NCI-H1436 (cell line): ENCODE data around the gene CCR5AS.
A peak's percentile ranks its signal among the peaks of the same experiment; 100 is the strongest.
"Not testable (repeated sequence)": the region's sequence is repeated elsewhere in the genome, so short reads cannot be mapped to it uniquely, and the experiment has no call there.

Experiments used
- DNase-seq: peaks from one replicate; lab custom pipeline; 2025; lab: John Stamatoyannopoulos, UW

CCR5AS gene

DNA sequence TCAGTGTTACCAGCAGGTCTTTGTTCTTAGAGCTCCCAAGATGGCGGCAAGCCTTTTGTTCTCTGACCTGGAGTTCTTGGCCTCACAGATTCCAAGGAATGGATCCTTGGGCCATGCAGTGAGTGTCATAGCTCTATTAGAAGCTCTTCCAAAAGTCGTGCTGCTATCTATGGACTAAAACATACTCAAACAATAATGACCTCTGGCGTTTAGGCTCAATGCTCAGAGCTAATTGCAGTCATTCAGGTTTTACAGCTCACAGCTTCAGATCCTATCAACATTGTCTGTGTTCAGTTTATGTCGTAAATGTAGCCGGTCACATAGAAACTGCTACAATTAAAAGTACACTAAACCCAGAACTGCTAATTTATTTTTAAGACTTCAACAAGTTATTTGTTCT lies 22.4 kb upstream of the CCR5AS start:
- no peak for DNase-seq

DNA sequence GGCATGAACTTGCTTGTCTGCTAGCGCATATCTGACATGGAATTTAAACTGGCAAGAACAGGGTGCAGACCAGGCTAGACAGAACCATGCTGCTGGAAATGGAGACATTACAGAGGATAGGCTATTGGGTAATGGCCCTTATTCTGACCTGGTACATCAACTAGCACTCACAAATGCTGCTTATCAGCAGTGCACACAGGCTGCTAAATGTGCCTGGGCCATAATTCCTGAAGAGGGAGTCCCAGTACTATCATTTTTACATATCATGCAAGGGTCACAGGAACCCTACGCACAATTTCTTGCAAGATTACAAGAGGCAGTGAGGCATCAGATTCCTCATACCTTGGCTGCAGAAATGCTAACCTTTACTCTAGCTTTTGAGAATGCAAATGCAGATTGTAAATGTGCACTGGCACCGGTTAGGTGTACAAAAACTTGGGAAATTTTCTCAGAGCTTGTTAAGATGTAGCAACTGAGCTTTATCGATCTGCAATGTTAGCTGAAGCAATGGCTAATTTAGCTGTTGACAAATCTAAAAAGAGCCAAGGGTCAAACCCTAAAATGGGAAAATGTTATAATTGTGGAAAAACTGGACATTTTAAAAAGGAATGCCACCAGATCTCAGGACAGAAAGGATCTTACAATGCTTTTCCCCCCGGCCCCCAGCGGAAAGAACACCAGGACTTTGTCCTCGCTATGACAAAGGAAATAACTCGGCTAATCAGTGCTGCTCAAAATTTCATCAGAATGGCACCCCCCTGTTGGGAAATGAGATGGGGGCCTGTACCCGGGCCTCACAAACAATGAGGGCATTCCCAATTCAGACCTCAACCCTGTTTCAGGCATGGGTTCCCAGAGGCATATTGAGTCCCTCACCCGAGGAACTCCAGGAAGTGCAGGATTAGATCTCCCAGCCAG lies 21.3 kb upstream of the CCR5AS start:
- no peak for DNase-seq

DNA sequence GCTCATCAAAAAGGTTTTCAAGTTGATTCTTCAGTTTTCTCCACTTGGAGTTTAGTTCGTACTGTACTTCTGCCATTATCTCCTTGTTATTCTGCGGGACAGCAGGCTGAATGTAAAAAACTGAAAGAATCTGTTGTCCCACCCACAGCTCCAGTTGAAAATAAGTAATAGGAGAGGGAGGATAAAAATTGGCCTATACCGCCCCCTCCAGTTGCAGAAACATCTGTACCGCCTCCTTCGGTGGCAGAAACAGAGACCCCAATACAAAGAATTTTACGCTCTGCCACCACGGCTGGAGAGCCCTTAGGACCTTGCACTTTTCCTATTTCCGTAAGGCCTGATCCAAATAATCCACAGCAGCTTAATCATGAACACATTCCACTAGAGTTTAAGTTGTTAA lies 20.5 kb upstream of the CCR5AS start:
- DNase-seq = not testable (repeated sequence)

DNA sequence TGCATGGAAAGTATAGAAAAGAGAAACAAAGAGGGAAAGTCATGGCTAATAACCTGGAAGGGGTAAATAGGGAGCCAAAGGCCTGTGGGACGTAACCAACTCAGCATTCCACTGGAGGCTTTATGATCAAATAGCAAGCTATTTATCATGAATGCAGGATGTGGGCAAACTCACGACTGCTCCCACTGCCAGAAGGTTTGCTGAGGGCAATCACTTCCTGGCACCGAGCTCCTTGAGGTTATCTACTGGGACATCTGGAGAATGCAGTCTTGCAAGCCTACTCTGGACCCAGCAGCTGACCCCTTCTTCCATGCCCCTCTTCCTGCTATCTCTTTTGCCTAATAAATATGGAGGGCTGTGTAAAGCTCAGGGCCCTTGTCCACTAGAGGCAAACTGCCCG lies 19.6 kb upstream of the CCR5AS start:
- not testable (repeated sequence) for DNase-seq

DNA sequence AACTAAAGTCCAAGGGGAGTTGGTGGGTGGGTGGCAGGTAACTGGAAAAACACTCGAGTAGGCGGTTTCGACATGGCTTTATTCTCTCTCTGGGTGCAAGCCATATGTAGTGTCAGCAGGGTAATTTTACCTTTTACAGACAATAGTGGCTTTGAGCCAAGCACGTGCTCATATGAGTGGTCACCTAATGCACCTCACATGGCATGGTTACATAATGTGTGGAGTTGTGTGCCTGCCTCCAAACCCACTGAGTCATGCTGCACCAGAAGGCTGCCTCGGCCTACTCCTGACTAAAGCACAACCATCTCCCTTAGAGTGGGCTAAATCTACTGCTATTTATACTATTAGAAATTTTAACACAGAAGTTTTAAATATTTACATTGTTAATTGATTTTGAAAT lies 16.7 kb upstream of the CCR5AS start:
- peak; percentile 7 for DNase-seq

DNA sequence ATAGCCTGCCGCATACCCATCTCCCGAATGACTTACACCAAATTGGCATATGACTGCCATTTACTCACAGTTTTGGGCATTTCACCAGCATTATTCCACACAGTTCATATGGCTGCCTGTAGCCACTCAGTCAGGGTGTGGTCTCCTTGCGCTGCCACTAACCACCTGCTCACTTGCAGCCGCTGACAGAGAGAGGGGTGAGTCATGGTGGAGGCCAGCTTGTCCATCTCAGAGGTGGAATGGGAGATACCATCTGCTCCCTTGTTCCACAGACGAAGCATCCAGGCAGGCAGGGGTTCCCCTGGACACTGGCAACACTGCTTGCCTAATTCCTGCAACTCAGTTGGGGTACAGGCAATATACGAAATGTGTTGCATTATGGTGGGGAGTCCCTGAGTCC lies 15.8 kb upstream of the CCR5AS start:
- DNase-seq = no peak

DNA sequence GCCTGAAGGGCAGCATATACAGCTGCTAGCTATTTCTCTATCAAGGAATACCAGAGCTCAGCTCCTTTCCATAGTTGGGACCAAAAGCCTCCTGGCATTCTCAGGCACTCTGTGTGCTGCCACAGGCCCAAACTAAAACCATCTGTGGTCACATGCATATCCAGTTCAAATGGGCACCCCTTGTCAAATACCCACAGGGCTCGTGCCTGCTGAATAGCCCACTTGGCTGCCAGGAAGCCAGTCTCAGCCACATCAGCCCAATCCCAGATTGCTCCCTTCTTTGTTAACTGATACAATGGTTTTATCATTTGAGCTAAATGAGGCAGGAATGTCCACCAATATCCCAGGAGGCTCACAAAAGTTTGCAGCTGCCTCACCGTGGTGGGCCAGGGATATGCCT lies 14.1 kb upstream of the CCR5AS start:
- DNase-seq = no peak

DNA sequence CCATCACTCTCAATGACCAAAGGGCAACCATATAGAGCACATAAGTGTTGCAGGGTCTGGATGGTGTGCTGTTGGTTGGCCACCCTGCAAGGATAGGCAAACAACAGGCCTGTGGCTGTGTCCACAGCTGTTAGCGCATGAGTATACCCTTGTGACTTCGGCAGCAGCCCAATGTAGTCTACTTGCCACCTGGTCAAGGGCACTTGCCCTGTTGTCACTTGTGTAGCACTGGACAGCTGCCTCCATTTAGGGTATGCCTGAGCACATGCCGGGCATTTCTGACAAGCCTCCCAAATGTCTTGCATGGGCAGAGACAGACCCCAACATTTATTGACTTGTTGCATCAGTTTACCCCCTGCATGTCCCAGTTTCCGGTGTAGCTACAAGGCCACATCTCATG lies 12.9 kb upstream of the CCR5AS start:
- no peak for DNase-seq

DNA sequence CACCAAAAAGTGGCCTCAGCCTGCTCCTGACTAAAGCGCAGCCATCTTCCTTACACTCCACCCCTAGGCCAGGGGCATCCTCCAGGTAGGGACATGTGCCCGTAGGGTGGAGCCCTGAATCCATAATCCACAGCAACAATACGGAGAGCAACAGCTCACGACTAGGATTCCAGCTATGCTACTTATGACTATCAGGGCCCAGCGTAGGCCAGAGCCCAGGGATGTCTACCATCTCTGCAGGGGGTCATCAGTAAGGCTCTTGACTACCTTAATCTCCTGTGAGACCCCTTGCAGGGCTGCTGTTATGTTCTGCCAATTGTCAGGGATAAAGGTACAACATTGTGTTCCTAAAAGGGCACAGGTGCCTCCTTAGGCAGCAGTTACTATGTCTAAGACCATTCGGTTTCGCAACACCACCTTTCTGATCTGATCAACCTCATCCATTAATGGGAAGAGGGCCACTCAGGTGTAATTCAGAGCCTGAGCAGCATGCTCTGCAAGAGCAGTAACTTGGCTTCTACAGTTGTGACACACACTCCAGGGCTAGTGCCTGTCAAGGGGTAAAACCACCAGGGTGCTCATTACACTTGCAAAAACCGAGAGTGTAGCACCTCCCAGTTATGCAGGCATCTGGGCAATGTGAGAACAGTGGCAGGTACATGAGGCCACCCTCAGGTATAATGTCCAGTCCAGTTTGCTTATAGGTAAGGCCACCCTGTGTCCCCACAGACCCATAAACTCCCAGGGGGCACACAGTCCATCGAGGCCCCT lies 11.2 kb upstream of the CCR5AS start:
- DNase-seq = no peak

DNA sequence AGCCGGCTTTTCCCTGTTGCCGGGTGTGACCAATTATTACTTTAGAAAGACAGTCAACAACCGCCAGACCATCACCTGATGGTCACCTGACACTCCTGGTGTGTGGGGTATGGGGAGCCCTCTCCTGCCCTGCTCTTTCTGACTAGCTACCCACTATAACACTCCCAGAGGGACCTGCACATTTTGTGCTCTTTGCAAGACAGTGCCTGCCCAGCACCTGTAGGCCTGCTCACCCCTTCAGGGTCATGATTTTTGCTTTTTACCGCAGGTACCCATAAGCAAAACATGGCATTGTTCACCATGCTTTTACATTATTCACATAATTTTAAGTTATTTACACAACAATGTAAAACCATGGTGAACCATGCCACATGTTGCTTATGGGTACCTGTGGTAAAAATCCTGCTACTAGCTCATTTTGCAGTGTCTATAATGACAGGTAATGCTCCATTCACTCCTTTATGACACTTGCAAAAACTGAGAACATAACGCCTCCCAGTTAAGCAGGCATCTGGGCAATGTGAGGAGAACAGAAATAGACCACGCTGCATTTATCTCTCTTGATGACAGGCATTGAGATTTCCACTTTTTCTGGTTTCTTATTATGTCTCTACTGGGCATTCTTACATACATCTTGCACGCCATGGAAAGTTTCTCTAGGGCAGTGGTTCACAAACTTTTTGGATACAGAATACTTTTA lies 10.1 kb upstream of the CCR5AS start:
- no peak for DNase-seq

DNA sequence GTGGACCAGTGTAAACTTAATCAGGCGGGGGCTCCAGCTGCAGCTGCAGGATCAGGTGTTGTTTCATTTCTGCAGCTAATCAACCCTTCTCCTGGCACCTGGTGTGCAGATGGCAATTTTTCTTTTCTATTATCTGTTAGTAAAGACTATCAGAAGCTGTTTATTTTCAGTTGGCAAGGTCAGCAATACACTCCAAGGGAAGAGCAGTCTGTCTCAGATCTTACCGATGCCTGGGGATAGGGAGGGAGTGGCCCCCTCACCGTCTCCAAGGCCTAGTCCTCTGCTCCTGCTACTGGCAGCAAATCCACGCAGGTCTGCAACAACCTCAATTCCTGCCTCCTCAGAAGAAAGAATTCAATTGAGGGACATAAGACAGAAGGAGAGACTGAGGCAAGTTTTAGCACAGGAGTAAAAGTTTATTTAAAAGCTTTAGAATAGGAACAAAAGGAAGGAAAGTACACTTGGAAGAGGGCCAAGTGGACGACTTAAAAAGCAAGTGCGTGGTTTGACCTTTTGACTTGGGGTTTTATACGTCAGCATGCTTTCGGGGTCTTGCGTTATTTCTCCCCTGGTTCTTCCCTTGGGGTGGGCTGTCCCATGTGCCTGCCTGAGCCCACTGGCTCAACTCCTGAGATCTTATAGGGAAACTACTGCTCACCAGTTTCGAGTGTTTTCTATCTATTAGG lies 9.4 kb upstream of the CCR5AS start:
- DNase-seq = no peak

DNA sequence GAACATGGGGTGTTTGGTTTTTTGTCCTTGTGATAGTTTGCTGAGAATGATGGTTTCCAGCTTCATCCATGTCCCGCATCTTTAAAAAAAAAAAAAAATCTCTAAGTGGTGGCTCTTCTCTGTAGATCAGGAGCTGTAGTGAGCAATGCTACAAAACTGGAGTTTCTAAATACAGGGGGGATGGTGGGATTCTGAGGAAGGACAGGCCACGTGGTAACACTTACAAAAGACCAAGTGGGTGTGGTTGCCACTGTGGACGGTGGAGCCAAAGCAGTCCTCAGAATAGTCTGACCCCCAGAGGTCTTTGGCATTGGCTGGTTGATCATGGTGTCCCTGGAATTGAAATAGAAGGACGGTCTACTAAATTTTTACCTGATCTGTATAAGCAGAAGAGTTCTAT lies 7.9 kb upstream of the CCR5AS start:
- no peak for DNase-seq

DNA sequence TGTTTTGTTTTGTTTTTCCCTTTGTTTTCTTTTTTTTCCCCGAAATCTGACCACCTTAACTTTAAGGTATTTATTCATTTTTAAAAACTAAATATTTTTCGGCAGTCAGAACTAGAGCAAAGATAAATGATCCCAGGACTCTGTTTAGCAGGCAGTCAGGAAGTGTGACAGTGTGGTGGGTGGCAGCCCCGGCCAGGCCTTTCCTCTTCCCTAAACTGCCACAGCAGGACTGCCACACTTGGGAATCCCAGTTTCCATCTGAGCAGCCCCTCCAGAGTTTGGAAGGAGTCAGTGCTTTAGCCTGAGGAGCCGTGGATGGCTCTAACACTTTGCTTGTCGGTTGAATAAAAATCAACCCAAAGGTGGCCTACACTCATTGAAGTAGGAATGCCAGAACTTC lies 7.1 kb upstream of the CCR5AS start:
- DNase-seq = no peak

DNA sequence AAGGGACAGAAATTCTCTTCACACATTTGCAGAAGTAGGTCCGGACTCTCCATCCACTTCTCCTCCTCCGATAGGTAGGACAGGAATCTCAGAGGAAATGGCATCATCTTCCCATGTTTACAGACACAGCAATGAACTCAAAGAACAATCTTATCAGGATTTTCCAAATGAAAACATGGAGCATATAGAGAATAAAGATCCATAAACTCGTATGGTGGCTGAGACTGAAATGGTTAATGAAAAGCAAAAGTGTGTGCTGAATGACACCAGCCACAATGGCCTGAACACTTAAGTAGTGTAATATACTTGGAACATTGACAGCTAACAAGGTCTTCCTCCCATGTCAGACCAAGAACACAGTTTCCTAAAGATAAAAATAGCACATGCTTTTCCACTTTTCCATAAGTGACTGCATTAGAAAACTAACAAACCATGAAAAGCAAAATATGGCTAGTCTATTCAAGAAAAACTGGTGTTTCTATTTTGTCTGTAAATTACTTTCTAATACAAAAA lies 6.0 kb upstream of the CCR5AS start:
- no peak for DNase-seq

DNA sequence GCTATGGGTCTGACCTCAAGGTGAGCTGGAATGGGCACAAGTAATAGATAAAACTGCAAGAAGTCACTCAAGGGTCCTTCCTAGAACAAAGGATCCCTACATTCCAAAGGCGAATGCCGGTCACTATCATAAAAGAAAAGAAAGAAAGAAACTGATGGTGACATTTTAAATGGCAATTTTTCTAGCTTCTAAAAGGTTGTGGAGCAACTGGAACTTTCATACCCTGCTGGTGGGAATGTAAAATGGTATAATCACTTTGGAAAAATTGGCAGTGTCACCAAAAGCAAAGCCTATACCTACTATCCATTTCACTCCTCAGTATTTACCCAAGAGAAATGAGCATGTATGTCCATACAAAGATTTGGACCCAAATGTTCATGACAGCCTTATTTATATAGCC lies 4.4 kb upstream of the CCR5AS start:
- DNase-seq = no peak

DNA sequence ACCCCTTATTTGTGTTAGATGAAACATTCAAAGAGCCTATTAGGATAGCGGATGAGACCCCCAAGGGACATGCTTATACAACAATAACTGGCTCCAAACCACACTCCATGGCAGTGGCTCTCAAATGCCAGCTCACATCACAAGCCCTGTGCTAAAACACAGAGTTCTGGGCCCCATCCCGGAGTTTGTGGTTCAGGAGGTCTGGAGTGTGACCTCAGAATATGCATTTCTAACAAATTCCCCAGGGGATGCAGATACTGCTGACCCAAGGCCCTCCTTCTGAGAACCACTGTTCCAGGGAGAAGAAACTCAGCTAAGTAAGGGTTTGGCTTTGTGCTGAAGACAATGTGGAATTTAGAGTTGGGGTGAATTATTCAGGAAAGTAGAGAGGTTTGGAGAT lies 3.8 kb upstream of the CCR5AS start:
- no peak for DNase-seq

DNA sequence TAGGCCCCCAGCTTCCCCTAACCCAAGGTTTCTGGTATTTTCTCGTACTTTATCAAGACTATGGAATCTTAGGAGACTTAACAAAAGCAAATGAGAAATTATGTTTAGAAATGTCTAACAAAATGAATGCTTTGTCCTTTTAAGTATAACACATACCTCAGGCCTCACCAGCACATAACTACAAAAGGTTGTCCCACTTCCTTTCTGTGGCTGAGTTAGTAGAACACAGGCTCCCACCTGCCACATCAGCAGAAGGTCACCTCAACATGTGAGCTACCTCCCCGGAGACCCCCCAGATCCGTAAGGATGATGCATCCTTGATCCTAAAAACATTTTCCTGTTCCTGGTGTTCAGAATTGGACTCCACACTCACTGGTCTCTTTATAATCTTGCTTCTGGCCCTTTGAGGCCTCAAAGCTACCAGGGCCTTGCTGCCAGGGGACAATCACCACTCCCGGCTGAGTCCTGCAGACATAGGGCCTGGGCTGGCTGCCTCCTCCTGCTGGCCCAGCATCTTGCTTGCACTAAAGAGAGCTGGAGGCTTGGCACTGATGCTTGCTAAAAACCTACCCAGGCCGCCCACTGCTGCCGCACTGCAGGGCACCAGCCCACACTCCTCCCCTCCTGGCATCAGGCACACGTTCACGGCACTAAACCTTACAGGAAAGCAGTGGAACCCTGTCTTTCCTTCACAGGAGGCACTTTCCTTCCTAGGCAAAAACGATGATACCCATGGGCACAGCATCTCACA lies 3.0 kb upstream of the CCR5AS start:
- DNase-seq = no peak

DNA sequence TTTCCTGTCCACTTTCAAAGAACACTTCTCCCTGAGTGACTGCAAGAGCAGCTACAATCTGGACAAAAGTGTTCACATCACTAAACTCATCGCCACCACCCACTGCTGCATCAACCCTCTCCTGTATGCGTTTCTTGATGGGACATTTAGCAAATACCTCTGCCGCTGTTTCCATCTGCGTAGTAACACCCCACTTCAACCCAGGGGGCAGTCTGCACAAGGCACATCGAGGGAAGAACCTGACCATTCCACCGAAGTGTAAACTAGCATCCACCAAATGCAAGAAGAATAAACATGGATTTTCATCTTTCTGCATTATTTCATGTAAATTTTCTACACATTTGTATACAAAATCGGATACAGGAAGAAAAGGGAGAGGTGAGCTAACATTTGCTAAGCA lies 2.0 kb upstream of the CCR5AS start:
- DNase-seq = no peak

DNA sequence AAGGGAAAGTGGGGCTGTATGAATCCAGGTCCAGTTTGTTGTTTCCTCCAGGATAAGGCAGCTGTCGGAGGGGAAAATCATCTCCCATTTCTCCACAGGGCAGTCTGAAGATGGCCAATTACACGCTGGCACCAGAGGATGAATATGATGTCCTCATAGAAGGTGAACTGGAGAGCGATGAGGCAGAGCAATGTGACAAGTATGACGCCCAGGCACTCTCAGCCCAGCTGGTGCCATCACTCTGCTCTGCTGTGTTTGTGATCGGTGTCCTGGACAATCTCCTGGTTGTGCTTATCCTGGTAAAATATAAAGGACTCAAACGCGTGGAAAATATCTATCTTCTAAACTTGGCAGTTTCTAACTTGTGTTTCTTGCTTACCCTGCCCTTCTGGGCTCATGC lies 1.1 kb upstream of the CCR5AS start:
- DNase-seq = no peak

DNA sequence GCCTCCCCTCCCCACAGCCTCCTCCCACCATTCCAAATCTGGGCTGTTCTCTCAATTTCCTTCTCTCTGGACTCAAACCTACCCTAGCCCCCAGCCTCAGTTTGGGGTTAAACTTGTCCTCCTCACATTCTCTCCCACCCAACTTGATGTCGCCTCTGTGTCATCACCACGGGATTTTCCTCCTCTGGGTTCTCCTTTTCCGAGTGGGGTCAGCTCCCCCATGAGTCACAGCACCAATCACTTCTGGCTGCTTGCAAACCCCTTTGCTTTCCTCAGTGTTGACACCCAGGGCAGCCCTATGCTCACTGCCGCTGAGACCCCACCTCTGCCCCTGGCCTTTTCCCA lies 451 bp downstream of the CCR5AS start:
- DNase-seq = no peak

DNA sequence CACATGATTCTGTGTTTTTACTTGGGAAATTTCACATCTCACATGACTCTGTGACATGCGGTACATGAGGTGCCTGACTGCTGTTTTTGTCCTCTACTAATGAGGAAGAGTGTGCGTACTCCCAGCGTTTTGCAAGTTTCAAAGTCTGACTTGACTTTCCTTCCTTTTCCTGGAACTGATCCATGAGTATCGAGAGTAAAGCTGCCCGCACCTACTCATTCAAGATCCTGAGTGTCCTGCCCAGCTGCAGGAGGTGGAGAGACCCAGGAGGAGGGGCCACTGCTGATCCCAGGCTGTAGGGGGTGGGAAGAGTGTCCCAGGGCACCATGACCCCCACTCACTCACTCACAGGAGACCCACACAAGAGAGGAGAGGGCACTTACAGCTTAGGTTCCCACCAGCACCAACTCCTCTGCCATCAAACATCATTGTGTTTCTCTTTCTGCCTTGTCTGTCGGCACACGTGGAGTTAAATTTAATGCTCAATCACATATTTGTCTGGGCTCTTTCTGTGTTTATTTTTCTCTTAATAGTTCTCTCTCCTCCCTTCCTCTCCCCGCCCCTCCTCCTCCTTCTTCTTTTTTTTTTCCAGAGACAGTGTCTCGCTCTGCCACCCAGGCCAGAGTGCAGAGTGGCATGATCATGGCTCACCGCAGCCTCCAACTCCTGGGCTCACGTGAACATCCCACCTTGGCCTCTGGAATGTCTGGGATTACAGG lies 1.4 kb downstream of the CCR5AS start:
- DNase-seq = no peak
